GM12891 (cell line): ENCODE measurements around the gene ADAMTS19.

ENCODE experiments used
- POLR2A ChIP-seq: IDR thresholded peaks from 2 replicates; pipeline ENCODE4 v1.6.1; 2011; ENCODE audit warnings: low read depth, low read length, control low read depth
- POLR2AphosphoS5 ChIP-seq: IDR thresholded peaks from 2 replicates; pipeline ENCODE4 v1.6.1; 2011; ENCODE audit warnings: low read depth, low read length, control low read depth
- POU2F2 ChIP-seq: IDR thresholded peaks from 2 replicates; pipeline ENCODE4 v1.6.1; 2011; ENCODE audit warnings: low read depth, mild to moderate bottlenecking, control low read depth, low read length, moderate library complexity
- SPI1 ChIP-seq: IDR thresholded peaks from 2 replicates; pipeline ENCODE4 v1.6.1; 2011; ENCODE audit warnings: low read depth, low read length, control low read depth
- TAF1 ChIP-seq: IDR thresholded peaks from 2 replicates; pipeline ENCODE4 v1.6.1; 2011; ENCODE audit warnings: low read depth, low read length, control low read depth

- TF ChIP-seq SPI1: no peak
- no peak for TF ChIP-seq POLR2A
- no peak for TF ChIP-seq POLR2AphosphoS5
- no peak for TF ChIP-seq TAF1
- no peak for TF ChIP-seq POU2F2
These were observed 19.7 kb upstream of the ADAMTS19 start for GRCh38 chr5:129440424-129440823.
